ENCODE measurements around the gene FCAR.
"Not testable (repeated sequence)": the region's sequence is repeated elsewhere in the genome, so short reads cannot be mapped to it uniquely, and the experiment has no call there.

FCAR gene

GRCh38 chr19:54938906-54939305 is 64.9 kb downstream of the FCAR start:
- FAIRE-seq, result no peak
- DNase-seq (ENCODE audit: insufficient read length, low spot score), result no peak

GRCh38 chr19:54939538-54939937 is 65.5 kb downstream of the FCAR start:
- not testable (repeated sequence) for FAIRE-seq

More at GRCh38 chr19:54939538-54939937, 65.5 kb downstream of the FCAR start:
- not testable (repeated sequence) for DNase-seq (ENCODE audit: insufficient read length, low spot score)
